ENCODE measurements around the gene GGCX. TPM values are rescaled to one million over a fixed set of nuclear protein-coding genes. Genes with fewer than 3 reads are reported as not detected.
"Not testable (repeated sequence)": the region's sequence is repeated elsewhere in the genome, so short reads cannot be mapped to it uniquely, and the experiment has no call there.

GGCX gene
- total RNA-seq, 1 donor from 2014 or later: 145 TPM

- H3K4me1 Mint-ChIP-seq (ENCODE audit: unreplicated experiment): peaks cover 54% of the 10 kb centered on the region
- no peak for TF ChIP-seq CTCF (IDR thresholded peaks at IDR 0.05; ENCODE audit: unreplicated experiment)
- H3K27me3 Mint-ChIP-seq (ENCODE audit: unreplicated experiment): peaks cover 6% of the 10 kb centered on the region
- H3K27ac Mint-ChIP-seq (ENCODE audit: unreplicated experiment): peak overlapping the region; percentile 62
- no peak for DNase-seq (ENCODE audit: low spot score)
- peaks cover 64% of the 10 kb centered on the region for H3K36me3 Mint-ChIP-seq (ENCODE audit: low read depth, unreplicated experiment)
- H3K4me3 Mint-ChIP-seq (ENCODE audit: unreplicated experiment): no peak overlapping the region
- H3K9me3 Mint-ChIP-seq (ENCODE audit: unreplicated experiment): no peaks in the 10 kb centered on the region
Observed at GRCh38 chr2:85547089-85547858, 14.0 kb downstream of the GGCX start.

- H3K9me3 Mint-ChIP-seq (ENCODE audit: unreplicated experiment): no peaks in the 10 kb centered on the region
- no peak for TF ChIP-seq CTCF (IDR thresholded peaks at IDR 0.05; ENCODE audit: unreplicated experiment)
- no peak overlapping the region for H3K4me3 Mint-ChIP-seq (ENCODE audit: unreplicated experiment)
- H3K36me3 Mint-ChIP-seq (ENCODE audit: low read depth, unreplicated experiment): peaks cover 64% of the 10 kb centered on the region
- H3K27ac Mint-ChIP-seq (ENCODE audit: unreplicated experiment): no peak overlapping the region
- no peak for DNase-seq (ENCODE audit: low spot score)
- peaks cover 2% of the 10 kb centered on the region for H3K27me3 Mint-ChIP-seq (ENCODE audit: unreplicated experiment)
- H3K4me1 Mint-ChIP-seq (ENCODE audit: unreplicated experiment): peaks cover 53% of the 10 kb centered on the region
Observed at GRCh38 chr2:85545780-85546240, 15.5 kb downstream of the GGCX start.

GRCh38 chr2:85544915-85545779, 16.1 kb downstream of the GGCX start:
- H3K9me3 Mint-ChIP-seq (ENCODE audit: unreplicated experiment); H3K4me3 Mint-ChIP-seq (ENCODE audit: unreplicated experiment); H3K27me3 Mint-ChIP-seq (ENCODE audit: unreplicated experiment); DNase-seq (ENCODE audit: low spot score); H3K27ac Mint-ChIP-seq (ENCODE audit: unreplicated experiment): not testable (repeated sequence)
- peaks cover 53% of the 10 kb centered on the region for H3K4me1 Mint-ChIP-seq (ENCODE audit: unreplicated experiment)
- peaks cover 64% of the 10 kb centered on the region for H3K36me3 Mint-ChIP-seq (ENCODE audit: low read depth, unreplicated experiment)

- peak overlapping the region; percentile 2 for H3K4me3 Mint-ChIP-seq (ENCODE audit: unreplicated experiment)
- H3K9me3 Mint-ChIP-seq (ENCODE audit: unreplicated experiment); H3K27me3 Mint-ChIP-seq (ENCODE audit: unreplicated experiment); DNase-seq (ENCODE audit: low spot score): not testable (repeated sequence)
- H3K4me1 Mint-ChIP-seq (ENCODE audit: unreplicated experiment): peaks cover 50% of the 10 kb centered on the region
- H3K27ac Mint-ChIP-seq (ENCODE audit: unreplicated experiment): peak overlapping the region; percentile 59
- H3K36me3 Mint-ChIP-seq (ENCODE audit: low read depth, unreplicated experiment): peaks cover 60% of the 10 kb centered on the region
Observed at GRCh38 chr2:85544254-85544691, 17.0 kb downstream of the GGCX start.

DNA sequence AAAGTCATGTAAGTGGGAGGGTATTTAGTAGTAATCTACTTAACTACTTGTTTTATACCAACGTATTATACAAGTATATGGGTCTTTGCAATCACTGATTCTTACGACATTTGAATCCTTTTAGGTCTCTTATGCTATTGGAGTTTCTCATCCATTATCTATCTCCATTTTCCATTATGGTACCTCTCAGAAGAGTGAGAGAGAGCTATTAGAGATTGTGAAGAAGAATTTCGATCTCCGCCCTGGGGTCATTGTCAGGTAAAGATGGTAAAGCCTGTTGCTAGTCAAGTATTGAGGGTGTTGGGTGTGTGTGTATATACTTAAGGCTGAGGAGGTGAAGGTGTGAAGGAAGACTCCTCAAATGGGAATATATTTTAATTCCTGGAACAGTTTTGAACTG, 18.5 kb downstream of the GGCX start:
- TF ChIP-seq CTCF (IDR thresholded peaks at IDR 0.05; ENCODE audit: unreplicated experiment): no peak
- peaks cover 47% of the 10 kb centered on the region for H3K4me1 Mint-ChIP-seq (ENCODE audit: unreplicated experiment)
- peak overlapping the region; percentile 4 for H3K4me3 Mint-ChIP-seq (ENCODE audit: unreplicated experiment)
- H3K27ac Mint-ChIP-seq (ENCODE audit: unreplicated experiment): peak overlapping the region; percentile 33
- H3K27me3 Mint-ChIP-seq (ENCODE audit: unreplicated experiment): peaks cover 15% of the 10 kb centered on the region
- peaks cover 54% of the 10 kb centered on the region for H3K36me3 Mint-ChIP-seq (ENCODE audit: low read depth, unreplicated experiment)
- no peaks in the 10 kb centered on the region for H3K9me3 Mint-ChIP-seq (ENCODE audit: unreplicated experiment)
- DNase-seq (ENCODE audit: low spot score): no peak
